ENCODE results near the gene ATP6V1F. TPM values are rescaled to one million over a fixed set of nuclear protein-coding genes. Genes with fewer than 3 reads are reported as not detected.

The ATP6V1F gene
- polyA plus RNA-seq, 1 donor (not counting 4 experiments of a cell fraction or from before 2014, with no cell fraction given) = 263 TPM

DNA sequence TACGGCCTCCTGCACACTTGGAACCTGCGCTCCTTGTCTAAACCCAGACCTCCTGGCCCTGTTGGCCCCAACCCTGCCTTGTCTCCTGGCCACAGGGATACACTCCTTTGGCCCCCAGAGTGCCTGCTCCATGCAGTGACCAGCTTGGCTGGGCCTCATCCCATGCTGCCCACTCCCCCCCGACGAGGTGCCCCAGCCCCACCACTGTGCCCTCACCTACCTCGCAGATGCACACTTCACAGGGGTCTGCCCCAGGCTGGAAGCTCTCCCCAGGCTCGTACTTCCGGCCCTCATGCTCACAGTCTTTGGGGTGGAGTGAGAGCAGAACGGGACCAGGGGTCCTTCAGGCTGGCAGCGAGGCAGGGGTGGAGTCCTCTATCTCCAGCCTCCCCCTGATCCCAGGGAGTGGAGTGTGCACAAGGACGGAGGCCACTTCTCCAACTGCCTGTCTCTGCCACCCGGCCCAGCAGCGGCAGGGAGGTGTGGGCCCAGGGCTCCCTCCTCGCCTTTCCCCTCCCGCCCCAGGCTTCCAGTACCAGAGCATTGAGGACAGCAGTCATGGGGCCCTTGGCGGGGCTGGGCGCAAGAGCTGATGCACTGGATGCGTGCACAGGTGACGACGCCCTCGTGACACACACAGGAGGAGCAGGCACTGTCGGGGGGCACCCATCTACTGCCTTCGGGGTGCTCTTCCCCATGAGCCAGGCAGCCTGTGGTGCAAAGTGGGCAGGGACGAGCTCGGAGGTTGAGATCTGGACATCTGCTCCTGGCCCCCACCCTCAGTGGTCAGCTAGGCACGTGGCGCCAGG, 22.1 kb downstream of the ATP6V1F start:
- no peak for FAIRE-seq
- no peak overlapping the region for H3K4me3 ChIP-seq (ENCODE audit: control insufficient read depth in 2 of 3, extremely low read depth in 1 of 3, insufficient read depth in 2 of 3, low read depth in 1 of 3, low read length in 3 of 3)
- no peaks in the 10 kb centered on the region for H3K36me3 ChIP-seq (ENCODE audit: control insufficient read depth in 2 of 2, extremely low read depth in 1 of 2, insufficient read depth in 2 of 2, low read length in 2 of 2)
- TF ChIP-seq, protein P1, sequence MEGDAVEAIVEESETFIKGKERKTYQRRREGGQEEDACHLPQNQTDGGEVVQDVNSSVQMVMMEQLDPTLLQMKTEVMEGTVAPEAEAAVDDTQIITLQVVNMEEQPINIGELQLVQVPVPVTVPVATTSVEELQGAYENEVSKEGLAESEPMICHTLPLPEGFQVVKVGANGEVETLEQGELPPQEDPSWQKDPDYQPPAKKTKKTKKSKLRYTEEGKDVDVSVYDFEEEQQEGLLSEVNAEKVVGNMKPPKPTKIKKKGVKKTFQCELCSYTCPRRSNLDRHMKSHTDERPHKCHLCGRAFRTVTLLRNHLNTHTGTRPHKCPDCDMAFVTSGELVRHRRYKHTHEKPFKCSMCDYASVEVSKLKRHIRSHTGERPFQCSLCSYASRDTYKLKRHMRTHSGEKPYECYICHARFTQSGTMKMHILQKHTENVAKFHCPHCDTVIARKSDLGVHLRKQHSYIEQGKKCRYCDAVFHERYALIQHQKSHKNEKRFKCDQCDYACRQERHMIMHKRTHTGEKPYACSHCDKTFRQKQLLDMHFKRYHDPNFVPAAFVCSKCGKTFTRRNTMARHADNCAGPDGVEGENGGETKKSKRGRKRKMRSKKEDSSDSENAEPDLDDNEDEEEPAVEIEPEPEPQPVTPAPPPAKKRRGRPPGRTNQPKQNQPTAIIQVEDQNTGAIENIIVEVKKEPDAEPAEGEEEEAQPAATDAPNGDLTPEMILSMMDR (optimal IDR thresholded peaks at IDR 0.05 in 1 of 3, IDR thresholded peaks at IDR 0.05 in 1 of 3, conservative IDR thresholded peaks at IDR 0.05 in 1 of 3; ENCODE audit: extremely low read depth in 1 of 3, insufficient read depth in 2 of 3, low read length in 3 of 3) = no peak
- TF ChIP-seq EZH2 (IDR thresholded peaks at IDR 0.05; ENCODE audit: low read length) = no peak
- no peak overlapping the region for H2AFZ ChIP-seq (ENCODE audit: control insufficient read depth, low read length)
- no peak overlapping the region for H3K4me2 ChIP-seq (ENCODE audit: control insufficient read depth, extremely low read depth, insufficient read depth, low read depth, low read length)
- H3K9me3 ChIP-seq (ENCODE audit: control insufficient read depth, low read depth, low read length) = peaks cover 2% of the 10 kb centered on the region
- no peak overlapping the region for H3K27ac ChIP-seq (ENCODE audit: control insufficient read depth, insufficient read depth, low read length)
- H3K27me3 ChIP-seq (ENCODE audit: control insufficient read depth, extremely low read depth, insufficient read depth, low read length) = no peaks in the 10 kb centered on the region
- DNase-seq (ENCODE audit: low read depth, low spot score) = no peak
- H3K9me1 ChIP-seq (ENCODE audit: control insufficient read depth, extremely low read depth, insufficient read depth, low read length) = no peaks in the 10 kb centered on the region
- no peak overlapping the region for H3K9ac ChIP-seq (ENCODE audit: control insufficient read depth, extremely low read depth, insufficient read depth, low read length)
- dilution Hi-C loops (cut with MboI; ENCODE audit: extremely low pct_ligation_motif_present, low sequenced_read_pairs) = no loop called here
- no peaks in the 10 kb centered on the region for H3K79me2 ChIP-seq (ENCODE audit: control insufficient read depth, insufficient read depth, low read length)
- peaks cover 6% of the 10 kb centered on the region for H3K4me1 ChIP-seq (ENCODE audit: control insufficient read depth, extremely low read depth, insufficient read depth, low read length)
- H4K20me1 ChIP-seq (ENCODE audit: control insufficient read depth, extremely low read depth, insufficient read depth, low read length) = no peaks in the 10 kb centered on the region

DNA sequence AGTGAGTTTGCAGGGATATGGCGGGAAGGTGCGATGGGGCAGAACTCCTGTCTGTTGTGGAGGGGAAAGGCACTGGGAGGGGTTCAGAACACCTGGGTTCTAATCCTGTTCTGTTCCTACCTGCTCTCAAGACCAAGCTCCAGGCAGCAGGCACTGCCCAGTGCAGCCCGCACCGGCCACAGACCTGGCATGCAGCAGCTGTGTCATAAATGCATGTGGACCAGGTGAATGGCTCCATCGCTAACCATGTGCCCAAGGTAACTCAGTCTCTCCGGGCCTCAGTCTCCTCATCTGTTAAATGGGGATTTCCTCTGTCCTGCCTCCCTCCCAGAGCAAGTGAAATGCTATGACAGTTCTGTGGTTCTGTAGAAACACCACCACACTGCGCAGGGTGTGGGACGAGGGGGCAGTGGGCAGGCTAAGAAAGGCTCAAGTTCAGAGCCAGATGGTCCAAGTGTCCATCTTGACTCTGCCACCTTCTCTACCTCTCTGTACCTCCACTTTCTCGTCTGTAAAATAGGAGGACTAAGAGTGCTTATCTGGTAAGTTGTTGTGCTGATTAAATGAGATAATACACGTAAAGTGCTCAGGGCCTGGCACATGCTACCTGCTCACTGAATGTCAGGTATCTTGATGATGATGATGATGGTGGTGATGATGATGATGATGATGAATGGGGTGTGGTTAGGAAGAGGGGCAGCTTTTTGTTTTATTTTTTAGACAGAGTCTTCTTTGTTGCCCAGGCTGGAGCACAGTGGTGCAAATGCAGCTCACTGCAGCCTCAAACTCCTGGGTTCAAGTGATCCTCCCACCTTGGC, 22.9 kb downstream of the ATP6V1F start:
- Histone ChIP-seq H3K9ac (ENCODE audit: control insufficient read depth, extremely low read depth, insufficient read depth, low read length) (no peak overlapping the region), H3K9me1 (ENCODE audit: control insufficient read depth, extremely low read depth, insufficient read depth, low read length) (no peaks in the 10 kb centered on the region), H3K27ac (ENCODE audit: control insufficient read depth, insufficient read depth, low read length) (no peak overlapping the region), H3K4me2 (ENCODE audit: control insufficient read depth, extremely low read depth, insufficient read depth, low read depth, low read length) (no peak overlapping the region), H3K27me3 (ENCODE audit: control insufficient read depth, extremely low read depth, insufficient read depth, low read length) (no peaks in the 10 kb centered on the region), H3K36me3 (ENCODE audit: control insufficient read depth in 2 of 2, extremely low read depth in 1 of 2, insufficient read depth in 2 of 2, low read length in 2 of 2) (no peaks in the 10 kb centered on the region), H3K4me1 (ENCODE audit: control insufficient read depth, extremely low read depth, insufficient read depth, low read length) (peaks cover 6% of the 10 kb centered on the region), H2AFZ (ENCODE audit: control insufficient read depth, low read length) (no peak overlapping the region), H3K79me2 (ENCODE audit: control insufficient read depth, insufficient read depth, low read length) (no peaks in the 10 kb centered on the region), H3K4me3 (ENCODE audit: control insufficient read depth in 2 of 3, extremely low read depth in 1 of 3, insufficient read depth in 2 of 3, low read depth in 1 of 3, low read length in 3 of 3) (no peak overlapping the region), H4K20me1 (ENCODE audit: control insufficient read depth, extremely low read depth, insufficient read depth, low read length) (no peaks in the 10 kb centered on the region), H3K9me3 (ENCODE audit: control insufficient read depth, low read depth, low read length) (peaks cover 2% of the 10 kb centered on the region)
- no peak for DNase-seq (ENCODE audit: low read depth, low spot score)
- dilution Hi-C loops (cut with MboI; ENCODE audit: extremely low pct_ligation_motif_present, low sequenced_read_pairs) = no loop called here
- FAIRE-seq = no peak
- TF ChIP-seq EZH2 (IDR thresholded peaks at IDR 0.05; ENCODE audit: low read length) = no peak
- TF ChIP-seq, protein P1 (optimal IDR thresholded peaks at IDR 0.05 in 1 of 3, IDR thresholded peaks at IDR 0.05 in 1 of 3, conservative IDR thresholded peaks at IDR 0.05 in 1 of 3; ENCODE audit: extremely low read depth in 1 of 3, insufficient read depth in 2 of 3, low read length in 3 of 3) = no peak
